ENCODE data around the gene ZSCAN5A.
"Not testable (repeated sequence)": the region's sequence is repeated elsewhere in the genome, so short reads cannot be mapped to it uniquely, and the experiment has no call there.

Gene ZSCAN5A

DNA sequence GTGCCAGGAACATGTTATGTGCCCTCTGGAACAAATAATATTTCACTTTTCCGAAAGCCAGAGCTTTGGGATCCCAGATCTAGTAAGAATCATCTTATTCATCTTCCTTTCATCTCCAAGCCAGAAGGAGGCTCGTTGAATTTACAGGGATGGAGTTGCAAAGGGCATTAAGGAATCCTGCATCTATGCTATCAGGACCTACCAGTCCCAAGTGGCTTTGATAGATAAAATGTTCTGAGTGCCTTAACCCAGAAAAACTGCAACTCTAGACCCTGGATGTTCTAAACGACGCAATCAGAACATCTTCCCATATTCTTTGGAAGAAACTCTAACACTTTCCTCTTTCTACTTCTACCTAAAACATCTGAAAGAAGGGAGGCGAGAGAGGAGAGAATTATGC is 51.3 kb downstream of the ZSCAN5A start:
- Histone ChIP-seq H3K79me2 (ENCODE audit: insufficient read depth, low read length) (no peaks in the 10 kb centered on the region), H3K4me2 (ENCODE audit: low read depth, low read length, poor library complexity, severe bottlenecking) (no peak overlapping the region), H3K9me3 (ENCODE audit: insufficient read depth, low read length) (no peaks in the 10 kb centered on the region), H3K4me3 (ENCODE audit: insufficient read depth, low read length, poor library complexity, severe bottlenecking) (no peak overlapping the region), H3F3A (ENCODE audit: insufficient read depth) (no peaks in the 10 kb centered on the region), H3K9me2 (replicated peaks; ENCODE audit: insufficient read depth, low read length) (no peaks in the 10 kb centered on the region), H4K20me1 (ENCODE audit: low read depth, low read length) (no peaks in the 10 kb centered on the region), H2AFZ (ENCODE audit: low read depth, low read length, severe bottlenecking) (no peak overlapping the region), H3K36me3 (ENCODE audit: low read length) (no peaks in the 10 kb centered on the region), H3K27me3 (ENCODE audit: low read length) (no peaks in the 10 kb centered on the region), H3K9ac (ENCODE audit: low read length) (no peak overlapping the region), H3K27ac (ENCODE audit: low read depth, low read length) (no peak overlapping the region)
- TF ChIP-seq, protein P1, sequence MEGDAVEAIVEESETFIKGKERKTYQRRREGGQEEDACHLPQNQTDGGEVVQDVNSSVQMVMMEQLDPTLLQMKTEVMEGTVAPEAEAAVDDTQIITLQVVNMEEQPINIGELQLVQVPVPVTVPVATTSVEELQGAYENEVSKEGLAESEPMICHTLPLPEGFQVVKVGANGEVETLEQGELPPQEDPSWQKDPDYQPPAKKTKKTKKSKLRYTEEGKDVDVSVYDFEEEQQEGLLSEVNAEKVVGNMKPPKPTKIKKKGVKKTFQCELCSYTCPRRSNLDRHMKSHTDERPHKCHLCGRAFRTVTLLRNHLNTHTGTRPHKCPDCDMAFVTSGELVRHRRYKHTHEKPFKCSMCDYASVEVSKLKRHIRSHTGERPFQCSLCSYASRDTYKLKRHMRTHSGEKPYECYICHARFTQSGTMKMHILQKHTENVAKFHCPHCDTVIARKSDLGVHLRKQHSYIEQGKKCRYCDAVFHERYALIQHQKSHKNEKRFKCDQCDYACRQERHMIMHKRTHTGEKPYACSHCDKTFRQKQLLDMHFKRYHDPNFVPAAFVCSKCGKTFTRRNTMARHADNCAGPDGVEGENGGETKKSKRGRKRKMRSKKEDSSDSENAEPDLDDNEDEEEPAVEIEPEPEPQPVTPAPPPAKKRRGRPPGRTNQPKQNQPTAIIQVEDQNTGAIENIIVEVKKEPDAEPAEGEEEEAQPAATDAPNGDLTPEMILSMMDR (IDR thresholded peaks at IDR 0.05; ENCODE audit: insufficient read depth, low read length, poor library complexity, severe bottlenecking): no peak
- no peak for TF ChIP-seq EZH2phosphoT487 (conservative IDR thresholded peaks at IDR 0.05; ENCODE audit: low read length)

GRCh38 chr19:56261932-56262331 is 52.7 kb downstream of the ZSCAN5A start:
- not testable (repeated sequence) for H3F3A ChIP-seq (ENCODE audit: insufficient read depth); H3K4me3 ChIP-seq (ENCODE audit: insufficient read depth, low read length, poor library complexity, severe bottlenecking); H4K20me1 ChIP-seq (ENCODE audit: low read depth, low read length); H3K36me3 ChIP-seq (ENCODE audit: low read length); H3K4me2 ChIP-seq (ENCODE audit: low read depth, low read length, poor library complexity, severe bottlenecking); H3K9me3 ChIP-seq (ENCODE audit: insufficient read depth, low read length); H3K27me3 ChIP-seq (ENCODE audit: low read length); H3K27ac ChIP-seq (ENCODE audit: low read depth, low read length); H3K9ac ChIP-seq (ENCODE audit: low read length); H3K79me2 ChIP-seq (ENCODE audit: insufficient read depth, low read length); H3K9me2 ChIP-seq (replicated peaks; ENCODE audit: insufficient read depth, low read length); H2AFZ ChIP-seq (ENCODE audit: low read depth, low read length, severe bottlenecking)

DNA sequence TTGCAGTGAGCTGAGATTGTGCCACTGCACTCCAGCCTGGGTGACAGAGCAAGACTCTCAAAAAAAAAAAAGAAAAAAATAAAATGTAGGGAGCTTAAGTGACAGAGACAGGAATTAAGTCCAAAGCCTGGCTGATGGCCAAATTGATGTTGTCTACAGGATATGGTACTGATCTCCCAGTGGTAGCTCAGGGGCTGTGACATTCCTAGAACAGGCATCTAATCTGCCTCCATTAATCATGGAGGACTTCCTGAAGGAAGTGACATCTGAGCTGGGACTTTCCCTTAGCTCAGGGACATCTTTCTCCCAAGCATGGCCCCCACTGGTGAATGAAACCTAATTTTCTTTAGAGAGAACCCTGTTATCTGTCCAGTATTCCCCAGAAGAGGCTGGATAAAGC is 53.5 kb downstream of the ZSCAN5A start:
- H3K27me3 ChIP-seq (ENCODE audit: low read length): no peaks in the 10 kb centered on the region
- no peaks in the 10 kb centered on the region for H3K9me3 ChIP-seq (ENCODE audit: insufficient read depth, low read length)
- H3F3A ChIP-seq (ENCODE audit: insufficient read depth): no peaks in the 10 kb centered on the region
- no peak for TF ChIP-seq EZH2phosphoT487 (conservative IDR thresholded peaks at IDR 0.05; ENCODE audit: low read length)
- TF ChIP-seq, protein P1 (IDR thresholded peaks at IDR 0.05; ENCODE audit: insufficient read depth, low read length, poor library complexity, severe bottlenecking): no peak
- no peak overlapping the region for H3K4me2 ChIP-seq (ENCODE audit: low read depth, low read length, poor library complexity, severe bottlenecking)
- no peak overlapping the region for H3K9ac ChIP-seq (ENCODE audit: low read length)
- no peaks in the 10 kb centered on the region for H3K36me3 ChIP-seq (ENCODE audit: low read length)
- no peaks in the 10 kb centered on the region for H3K79me2 ChIP-seq (ENCODE audit: insufficient read depth, low read length)
- H3K9me2 ChIP-seq (replicated peaks; ENCODE audit: insufficient read depth, low read length): no peaks in the 10 kb centered on the region
- no peaks in the 10 kb centered on the region for H4K20me1 ChIP-seq (ENCODE audit: low read depth, low read length)
- no peak overlapping the region for H2AFZ ChIP-seq (ENCODE audit: low read depth, low read length, severe bottlenecking)
- no peak overlapping the region for H3K4me3 ChIP-seq (ENCODE audit: insufficient read depth, low read length, poor library complexity, severe bottlenecking)
- no peak overlapping the region for H3K27ac ChIP-seq (ENCODE audit: low read depth, low read length)

- Histone ChIP-seq H3K9ac (ENCODE audit: low read length) (no peak overlapping the region), H3K4me3 (ENCODE audit: insufficient read depth, low read length, poor library complexity, severe bottlenecking) (no peak overlapping the region), H3K9me2 (replicated peaks; ENCODE audit: insufficient read depth, low read length) (no peaks in the 10 kb centered on the region), H3K79me2 (ENCODE audit: insufficient read depth, low read length) (no peaks in the 10 kb centered on the region), H3K9me3 (ENCODE audit: insufficient read depth, low read length) (no peaks in the 10 kb centered on the region), H3K27me3 (ENCODE audit: low read length) (no peaks in the 10 kb centered on the region), H4K20me1 (ENCODE audit: low read depth, low read length) (no peaks in the 10 kb centered on the region), H3K4me2 (ENCODE audit: low read depth, low read length, poor library complexity, severe bottlenecking) (no peak overlapping the region), H3K27ac (ENCODE audit: low read depth, low read length) (no peak overlapping the region), H3F3A (ENCODE audit: insufficient read depth) (0 out of 2 replicates have a peak, but pooled peaks cover 6% of the 10 kb centered on the region), H2AFZ (ENCODE audit: low read depth, low read length, severe bottlenecking) (no peak overlapping the region), H3K36me3 (ENCODE audit: low read length) (no peaks in the 10 kb centered on the region)
- TF ChIP-seq, protein P1 (IDR thresholded peaks at IDR 0.05; ENCODE audit: insufficient read depth, low read length, poor library complexity, severe bottlenecking): no peak
- no peak for TF ChIP-seq EZH2phosphoT487 (conservative IDR thresholded peaks at IDR 0.05; ENCODE audit: low read length)
These were observed 56.4 kb downstream of the ZSCAN5A start for GRCh38 chr19:56258272-56258671.

Data from SU-DHL-6 (cell line).